B cell (primary cell): ENCODE data around the gene CCNF.

ENCODE experiments used
- EZH2 ChIP-seq: IDR thresholded peaks from 2 replicates; pipeline ENCODE4 v1.6.1; 2012; ENCODE audit warnings: borderline replicate concordance, low read depth, mild to moderate bottlenecking, moderate library complexity, low read length; ENCODE audit not compliant: insufficient read depth, poor library complexity, severe bottlenecking
- TF ChIP-seq, protein P1 (sequence below): fragments of 200-600 bp; IDR thresholded peaks from one replicate; pipeline ENCODE4 v1.8.0; 2022; ENCODE audit warnings: antibody characterized with exemption, mild to moderate bottlenecking

DNA sequence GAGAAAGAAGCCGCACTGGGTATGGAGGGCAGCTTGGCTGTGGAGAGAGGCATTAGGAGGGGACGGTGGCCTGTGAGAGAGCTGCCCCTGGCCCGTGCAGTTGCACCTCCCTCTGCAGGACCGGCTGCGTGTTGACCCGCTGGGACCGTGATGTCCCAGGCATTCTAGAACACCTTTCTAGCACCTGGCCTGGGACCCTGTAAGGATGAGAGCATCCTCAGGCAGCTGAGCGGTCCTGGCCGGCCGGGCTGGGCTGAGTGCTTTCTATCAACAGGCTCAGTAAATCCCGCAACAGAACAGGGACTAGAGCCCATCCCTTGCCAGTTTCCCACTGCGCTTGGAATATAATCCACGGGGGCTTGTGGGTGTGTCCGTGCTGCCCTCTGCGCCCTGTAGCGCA, 60.3 kb downstream of the CCNF start:
- TF ChIP-seq, protein P1, sequence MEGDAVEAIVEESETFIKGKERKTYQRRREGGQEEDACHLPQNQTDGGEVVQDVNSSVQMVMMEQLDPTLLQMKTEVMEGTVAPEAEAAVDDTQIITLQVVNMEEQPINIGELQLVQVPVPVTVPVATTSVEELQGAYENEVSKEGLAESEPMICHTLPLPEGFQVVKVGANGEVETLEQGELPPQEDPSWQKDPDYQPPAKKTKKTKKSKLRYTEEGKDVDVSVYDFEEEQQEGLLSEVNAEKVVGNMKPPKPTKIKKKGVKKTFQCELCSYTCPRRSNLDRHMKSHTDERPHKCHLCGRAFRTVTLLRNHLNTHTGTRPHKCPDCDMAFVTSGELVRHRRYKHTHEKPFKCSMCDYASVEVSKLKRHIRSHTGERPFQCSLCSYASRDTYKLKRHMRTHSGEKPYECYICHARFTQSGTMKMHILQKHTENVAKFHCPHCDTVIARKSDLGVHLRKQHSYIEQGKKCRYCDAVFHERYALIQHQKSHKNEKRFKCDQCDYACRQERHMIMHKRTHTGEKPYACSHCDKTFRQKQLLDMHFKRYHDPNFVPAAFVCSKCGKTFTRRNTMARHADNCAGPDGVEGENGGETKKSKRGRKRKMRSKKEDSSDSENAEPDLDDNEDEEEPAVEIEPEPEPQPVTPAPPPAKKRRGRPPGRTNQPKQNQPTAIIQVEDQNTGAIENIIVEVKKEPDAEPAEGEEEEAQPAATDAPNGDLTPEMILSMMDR, result no peak
- TF ChIP-seq EZH2, result no peak
